A172 (cell line): ENCODE data around the gene DIRAS1. TPM values are rescaled to one million over a fixed set of nuclear protein-coding genes. Genes with fewer than 3 reads are reported as not detected.
"Not testable (repeated sequence)": the region's sequence is repeated elsewhere in the genome, so short reads cannot be mapped to it uniquely, and the experiment has no call there.

Experiments
- DNase-seq: peaks from one replicate; pipeline ENCODE4 v3.0.0-alpha.2; 2015; ENCODE audit warnings: low spot score
- total RNA-seq: library from RNA; depleted of rRNA; stranded (reverse); fragments of >200 nt; shearing (Covaris generic); gene quantifications from 2 replicates; pipeline ENCODE4 v1.2.3, GENCODE V29; 2014

The DIRAS1 gene
- total RNA-seq, 1 experiment from 2014 or later: 18.3 TPM

- DNase-seq: no peak
Measured at GRCh38 chr19:2727640-2727944, 6.4 kb upstream of the DIRAS1 start.

DNA sequence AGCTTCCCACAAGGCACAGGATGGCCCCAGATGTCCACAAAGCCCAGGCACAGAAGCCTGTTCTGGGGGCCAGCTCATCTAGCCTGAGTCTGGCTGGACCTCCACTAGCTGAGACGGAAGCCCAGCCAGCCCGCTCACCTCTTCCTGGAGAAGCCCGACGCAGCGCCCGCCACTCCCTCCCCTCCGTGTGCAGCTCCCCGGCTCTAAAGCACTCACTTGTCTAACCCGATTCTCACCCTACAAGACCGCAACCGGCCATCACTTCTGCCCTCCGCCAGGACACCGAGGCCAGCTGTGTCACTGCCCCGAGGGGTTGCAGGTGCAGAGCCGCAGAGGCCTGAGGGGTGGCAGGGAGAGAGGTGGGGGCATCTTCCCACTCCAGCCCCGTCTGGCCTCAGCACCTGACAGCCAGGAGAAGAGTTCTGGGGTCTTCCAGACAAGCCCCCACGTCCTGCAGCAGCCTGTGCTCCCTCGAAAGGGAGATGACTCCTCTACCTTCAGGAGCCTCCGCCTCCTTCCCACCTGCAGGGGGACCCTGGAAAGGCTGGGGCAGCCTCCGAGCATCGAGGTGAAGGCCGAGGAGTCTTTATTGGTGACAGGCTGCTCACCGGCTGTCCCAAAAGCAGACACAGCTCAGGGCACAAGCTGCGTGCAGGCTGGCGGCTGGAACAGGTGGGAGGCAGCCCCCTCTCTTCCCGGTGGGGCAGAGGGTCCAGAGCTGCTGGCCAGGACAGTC is 5.9 kb upstream of the DIRAS1 start:
- DNase-seq: no peak

DNA sequence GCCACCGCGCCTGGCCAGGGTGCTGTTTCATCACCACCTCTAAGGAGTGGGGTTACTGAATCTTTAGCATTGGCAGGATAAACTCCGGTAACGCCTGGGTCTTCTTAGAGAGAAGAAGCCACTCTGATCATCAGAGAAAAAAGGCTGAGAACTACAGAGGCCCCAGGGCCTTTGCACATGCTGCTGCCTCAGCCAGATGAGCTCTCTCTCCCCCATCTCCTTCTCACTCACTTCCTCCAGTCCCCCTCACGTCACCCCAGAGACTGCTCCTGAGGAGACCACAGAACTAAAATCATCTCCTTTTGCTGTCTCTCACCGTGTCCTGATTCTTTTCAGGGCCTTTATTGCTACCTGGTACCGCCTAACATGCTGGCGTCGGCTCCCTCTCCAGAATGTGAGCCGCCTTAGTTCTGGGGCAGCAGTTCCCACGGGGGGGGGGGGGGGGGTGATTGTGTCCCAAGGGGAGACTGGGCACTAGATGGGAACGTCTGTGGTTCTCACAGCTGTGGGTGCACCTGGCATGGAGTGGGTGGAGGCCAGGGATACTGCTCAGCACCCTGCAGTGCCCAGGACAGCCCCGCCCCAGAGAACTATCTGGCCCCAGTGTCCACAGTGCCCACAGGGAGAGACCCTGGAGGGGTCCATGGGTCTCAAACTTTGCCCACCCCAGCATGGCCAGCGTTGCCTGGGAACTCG is 5.1 kb upstream of the DIRAS1 start:
- DNase-seq: peak; percentile 55

DNA sequence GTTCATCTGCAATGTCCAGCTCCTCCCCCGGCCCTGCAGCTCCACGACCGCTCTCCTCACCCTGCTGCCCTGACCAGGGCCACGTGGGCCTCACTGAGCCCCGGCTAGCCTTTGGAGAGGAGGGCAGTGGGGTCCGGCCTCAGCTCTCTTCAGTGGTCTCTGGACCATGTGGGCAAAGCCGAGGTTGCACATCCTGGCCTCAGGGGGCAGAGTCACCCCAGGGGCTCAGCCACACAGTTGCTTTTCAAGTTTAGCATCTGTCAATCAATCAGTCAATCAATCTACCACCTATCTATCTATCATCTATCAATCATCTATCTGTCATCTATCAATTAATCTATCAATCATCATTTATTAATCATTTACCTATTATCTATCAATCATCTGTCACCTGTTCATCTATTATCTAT is 3.0 kb upstream of the DIRAS1 start:
- no peak for DNase-seq

DNA sequence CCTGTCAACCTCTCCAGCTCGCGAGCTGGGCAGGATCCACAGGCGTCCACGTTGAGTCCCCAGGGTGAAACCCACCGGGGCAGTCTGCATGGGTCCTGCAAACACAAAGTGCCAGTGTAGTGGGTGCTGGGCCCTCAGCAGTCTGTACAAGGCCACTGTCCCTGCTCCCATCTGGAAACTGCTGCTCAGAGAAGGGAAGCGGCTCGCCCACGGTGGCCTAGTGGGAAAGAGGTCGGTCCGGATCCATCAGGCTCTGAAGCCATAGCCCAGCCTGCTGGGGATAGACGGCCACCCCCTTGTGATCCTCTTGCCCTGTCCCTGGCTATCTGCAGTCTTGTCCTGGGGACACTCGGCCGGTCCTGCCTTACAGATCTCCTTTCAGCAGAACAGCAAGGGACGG is 2.6 kb upstream of the DIRAS1 start:
- no peak for DNase-seq

GRCh38 chr19:2723345-2723715 is 2.2 kb upstream of the DIRAS1 start:
- no peak for DNase-seq

GRCh38 chr19:2722541-2723344 is 1.6 kb upstream of the DIRAS1 start:
- DNase-seq: peak; percentile 95

DNA sequence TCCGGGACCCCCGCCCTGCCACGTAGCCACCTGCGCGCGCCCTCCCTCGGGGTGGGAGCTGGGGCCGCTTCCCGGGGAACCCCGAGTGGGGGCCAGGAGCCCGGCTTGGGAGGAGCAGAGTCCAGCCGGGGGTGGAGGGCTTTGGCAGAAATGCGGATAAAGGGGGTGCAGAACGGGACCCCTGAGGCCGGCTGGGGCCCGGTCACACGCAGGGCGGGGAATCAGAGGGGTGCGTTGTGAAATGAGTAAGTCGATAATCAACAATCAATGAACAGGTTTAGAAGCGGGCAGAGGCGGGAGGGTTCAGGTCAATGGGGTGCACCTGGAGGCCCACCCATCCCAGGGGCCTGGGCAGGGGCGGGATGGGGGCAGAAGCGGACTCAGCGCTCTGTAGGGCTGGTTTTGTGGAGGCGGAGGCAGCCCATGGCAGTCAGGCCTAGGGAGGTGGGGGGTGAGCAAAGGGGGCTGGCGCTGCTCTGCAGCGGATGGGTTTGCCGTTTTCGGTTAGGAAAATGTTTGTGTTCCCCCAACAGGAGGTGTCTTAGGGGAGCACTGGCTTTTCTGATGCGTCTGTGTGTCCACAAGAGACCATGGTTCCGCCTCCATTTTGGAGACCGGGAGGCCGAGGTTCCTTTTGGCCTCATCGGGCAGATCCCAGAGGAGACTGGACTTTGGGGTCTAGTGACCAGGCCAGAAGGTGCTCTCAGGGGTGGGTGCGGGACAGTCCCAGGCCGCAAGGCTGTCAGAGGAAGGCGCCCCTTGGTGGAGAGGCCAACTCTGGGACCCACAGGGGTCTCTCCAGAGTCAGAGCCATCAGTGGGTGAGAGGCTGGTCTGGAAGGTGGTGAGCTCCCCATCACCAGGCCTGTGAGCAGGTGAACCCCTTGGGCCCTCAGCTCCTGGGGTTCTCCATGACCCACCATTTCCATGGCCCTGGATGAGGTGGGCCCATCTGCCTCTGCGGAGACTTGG is 683 bp upstream of the DIRAS1 start:
- no peak for DNase-seq

- DNase-seq: peak; percentile 37
Measured at GRCh38 chr19:2719920-2720776, 1.0 kb downstream of the DIRAS1 start.

GRCh38 chr19:2719232-2719735 is 1.9 kb downstream of the DIRAS1 start:
- no peak for DNase-seq

- DNase-seq: no peak
Measured at GRCh38 chr19:2717638-2718541, 3.3 kb downstream of the DIRAS1 start.

DNA sequence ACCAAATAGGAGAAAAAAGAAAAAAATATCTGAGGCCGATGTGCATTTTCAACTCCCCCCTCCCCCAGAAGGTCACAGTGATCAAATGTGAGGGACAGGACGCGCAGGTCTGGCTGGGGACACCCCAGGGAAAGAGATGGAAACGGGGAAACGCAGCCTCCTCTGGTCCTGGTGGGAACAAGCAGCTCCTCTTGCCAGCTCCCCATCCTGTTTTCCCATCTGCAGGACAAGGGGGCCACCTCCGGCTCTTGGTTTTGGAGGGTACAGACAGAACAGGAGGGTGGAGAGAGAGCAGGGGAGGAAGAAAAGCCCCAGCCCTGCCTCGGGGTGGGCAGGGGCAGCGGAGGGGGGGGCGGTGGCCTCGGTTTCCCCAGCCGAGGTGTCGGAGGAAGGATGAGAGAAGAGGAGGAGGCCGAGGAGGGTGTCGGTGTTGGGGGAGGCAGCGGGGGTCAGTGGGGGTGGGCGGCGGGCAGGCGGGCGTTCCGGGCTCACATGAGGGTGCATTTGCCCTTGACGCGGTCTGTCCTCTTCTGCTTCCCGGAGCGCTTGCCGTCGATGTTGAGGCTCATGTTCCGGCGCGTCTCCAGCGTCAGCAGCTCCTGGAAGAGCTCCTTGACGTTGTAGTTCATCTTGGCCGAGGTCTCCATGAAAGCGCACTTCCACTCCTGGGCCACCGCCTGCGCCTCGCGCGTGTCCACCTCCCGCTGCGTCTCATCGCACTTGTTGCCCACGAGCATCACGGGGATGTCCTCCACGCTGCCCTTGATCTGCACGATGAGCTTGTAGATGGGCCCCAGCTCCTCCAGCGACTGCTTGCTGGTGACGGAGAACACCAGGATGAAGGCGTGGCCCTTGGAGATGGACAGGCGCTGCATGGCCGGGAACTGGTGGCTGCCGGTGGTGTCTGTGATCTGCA is 4.2 kb downstream of the DIRAS1 start:
- DNase-seq: no peak

DNA sequence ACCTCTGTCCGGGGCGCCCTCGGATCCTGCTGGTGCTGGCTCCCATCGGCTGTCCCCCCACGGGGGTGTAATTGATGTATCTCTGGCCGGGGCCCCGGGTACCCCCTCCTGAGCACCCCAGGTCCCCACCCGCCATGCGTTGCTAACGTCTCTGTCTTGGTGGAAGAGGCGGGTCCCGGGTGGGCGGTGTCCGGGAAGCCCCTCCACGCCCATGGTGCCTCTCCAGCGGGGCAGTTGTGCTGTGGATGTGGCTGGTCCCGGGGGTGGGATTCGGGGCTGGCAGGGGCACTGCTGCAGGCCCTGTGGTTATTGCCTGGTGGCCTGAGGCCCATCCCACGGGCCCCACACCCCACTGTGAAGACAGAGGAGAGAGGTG is 4.9 kb downstream of the DIRAS1 start:
- DNase-seq: no peak

GRCh38 chr19:2715470-2716274 is 5.5 kb downstream of the DIRAS1 start:
- no peak for DNase-seq

DNA sequence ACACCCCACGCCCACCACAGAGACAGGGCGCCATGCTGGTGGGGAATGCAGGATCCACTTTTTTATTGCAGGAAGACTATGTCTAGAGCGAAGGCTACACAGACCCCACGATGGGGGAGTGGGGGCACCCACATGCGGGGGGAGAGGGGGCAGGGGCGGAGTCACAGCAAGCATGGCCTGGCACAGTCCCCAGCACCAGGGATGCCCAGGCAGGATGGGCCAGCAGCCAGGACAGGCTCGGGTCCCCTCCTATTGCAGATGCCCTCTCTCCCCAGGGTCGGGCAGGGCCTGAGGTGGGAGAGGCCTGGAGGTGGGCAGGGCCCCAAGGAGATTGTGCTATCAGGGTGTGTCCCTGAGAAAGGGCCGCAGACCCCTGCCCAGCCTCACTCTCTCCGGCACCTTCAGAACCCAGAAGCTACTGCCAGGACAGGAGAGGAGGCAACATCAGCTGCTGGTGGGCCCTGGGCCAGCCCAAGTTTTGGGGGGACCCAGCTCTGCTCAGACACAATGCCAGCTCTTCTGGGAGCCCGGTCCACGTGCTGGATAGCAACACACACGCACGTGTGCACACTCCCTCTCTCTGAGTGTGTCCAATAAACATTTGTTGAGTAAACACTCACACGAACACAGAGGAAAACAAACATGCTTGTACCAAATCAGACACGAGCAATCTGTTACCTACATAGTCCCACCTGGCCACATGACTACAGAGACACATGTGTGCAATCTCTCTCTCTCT is 6.5 kb downstream of the DIRAS1 start:
- no peak for DNase-seq

GRCh38 chr19:2714102-2714501 is 7.1 kb downstream of the DIRAS1 start:
- not testable (repeated sequence) for DNase-seq

DNA sequence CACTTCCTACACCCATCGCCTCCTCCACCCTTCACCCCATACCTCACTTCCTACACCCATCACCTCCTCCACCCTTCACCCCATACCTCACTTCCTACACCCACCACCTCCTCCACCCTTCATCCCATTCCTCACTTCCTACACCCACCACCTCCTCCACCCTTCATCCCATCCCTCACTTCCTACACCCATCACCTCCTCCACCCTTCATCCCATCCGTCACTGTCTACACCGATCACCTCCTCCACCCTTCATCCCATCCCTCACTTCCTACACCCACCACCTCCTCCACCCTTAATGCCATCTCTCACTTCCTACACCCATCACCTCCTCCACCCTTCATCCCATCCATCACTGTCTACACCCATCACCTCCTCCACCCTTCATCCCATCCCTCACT is 8.0 kb downstream of the DIRAS1 start:
- not testable (repeated sequence) for DNase-seq
